ENCODE results near the gene C1QTNF6. TPM values are rescaled to one million over a fixed set of nuclear protein-coding genes. Genes with fewer than 3 reads are reported as not detected.

The C1QTNF6 gene
- polyA plus RNA-seq, 1 donor (not counting 4 experiments of a cell fraction or from before 2014, with no cell fraction given), result 17.1 TPM

DNA sequence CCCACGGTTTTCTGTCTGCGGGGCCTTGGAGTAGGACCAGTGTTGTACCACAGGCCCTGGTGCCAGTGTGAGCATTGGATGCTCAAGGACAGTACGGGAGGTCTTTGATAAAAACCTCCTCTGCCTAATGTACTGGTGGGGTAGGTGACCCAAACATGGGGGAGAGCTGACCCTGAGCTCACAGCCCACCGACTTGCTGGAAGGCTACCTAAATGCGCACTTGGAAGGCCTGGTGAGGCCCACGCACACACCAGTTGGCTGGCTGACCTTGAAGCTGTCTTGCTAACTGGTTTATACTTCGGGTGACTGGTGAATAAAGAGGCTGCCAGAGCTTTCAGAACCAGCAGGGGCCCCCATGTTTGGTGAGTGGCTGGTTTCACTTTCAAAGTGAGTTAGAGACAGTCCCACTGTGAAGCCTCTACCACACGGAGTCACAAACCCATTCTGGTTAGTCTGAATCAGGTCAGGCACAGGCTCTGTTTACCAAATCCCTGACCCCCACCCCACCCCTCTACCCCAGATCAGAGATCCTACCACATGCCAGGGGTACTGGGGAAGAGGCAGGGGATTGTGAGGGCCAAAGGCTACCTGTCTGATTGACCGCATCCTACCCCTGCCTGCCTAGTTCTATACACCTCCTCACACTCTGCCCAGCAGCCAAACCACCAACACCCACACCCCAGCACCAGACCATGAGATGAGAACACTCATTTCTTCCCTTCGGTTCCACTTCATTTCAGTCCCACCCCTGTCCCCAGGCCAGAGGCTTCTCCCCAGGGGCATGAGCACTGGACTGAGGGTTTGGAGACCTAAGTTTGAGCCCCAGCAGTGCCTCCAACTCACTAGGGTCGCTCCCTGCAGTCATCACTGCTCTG is 25.6 kb downstream of the C1QTNF6 start:
- H3K27ac ChIP-seq (ENCODE audit: control insufficient read depth, insufficient read depth, low read length), result no peak overlapping the region
- H2AFZ ChIP-seq (ENCODE audit: control insufficient read depth, low read length), result no peak overlapping the region
- no peak for FAIRE-seq

DNA sequence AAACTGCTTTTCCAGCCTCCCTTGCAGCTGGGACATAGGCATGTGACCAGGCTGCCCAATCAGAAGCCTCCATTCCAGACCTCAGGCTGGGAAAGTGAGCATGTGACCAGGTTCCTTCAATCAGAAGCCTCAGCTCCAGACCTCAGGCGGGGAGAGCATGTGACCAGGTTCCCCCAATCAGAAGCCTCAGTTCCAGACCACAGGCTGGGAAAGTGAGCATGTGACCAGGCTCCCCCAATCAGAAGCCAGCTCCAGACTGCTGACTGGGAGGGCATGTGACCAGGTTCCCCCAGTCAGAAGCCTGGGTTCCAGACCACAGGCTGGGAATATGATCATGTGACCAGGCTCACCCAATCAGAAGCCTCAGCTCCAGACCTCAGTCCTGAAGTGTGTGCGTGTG is 26.6 kb downstream of the C1QTNF6 start:
- no peaks in the 10 kb centered on the region for H3K4me1 ChIP-seq (ENCODE audit: control insufficient read depth, extremely low read depth, insufficient read depth, low read length)
- H3K4me2 ChIP-seq (ENCODE audit: control insufficient read depth, extremely low read depth, insufficient read depth, low read depth, low read length), result no peak overlapping the region
- H3K9me1 ChIP-seq (ENCODE audit: control insufficient read depth, extremely low read depth, insufficient read depth, low read length), result no peaks in the 10 kb centered on the region
- no peak for TF ChIP-seq EZH2 (IDR thresholded peaks at IDR 0.05; ENCODE audit: low read length)
- TF ChIP-seq, protein P1, sequence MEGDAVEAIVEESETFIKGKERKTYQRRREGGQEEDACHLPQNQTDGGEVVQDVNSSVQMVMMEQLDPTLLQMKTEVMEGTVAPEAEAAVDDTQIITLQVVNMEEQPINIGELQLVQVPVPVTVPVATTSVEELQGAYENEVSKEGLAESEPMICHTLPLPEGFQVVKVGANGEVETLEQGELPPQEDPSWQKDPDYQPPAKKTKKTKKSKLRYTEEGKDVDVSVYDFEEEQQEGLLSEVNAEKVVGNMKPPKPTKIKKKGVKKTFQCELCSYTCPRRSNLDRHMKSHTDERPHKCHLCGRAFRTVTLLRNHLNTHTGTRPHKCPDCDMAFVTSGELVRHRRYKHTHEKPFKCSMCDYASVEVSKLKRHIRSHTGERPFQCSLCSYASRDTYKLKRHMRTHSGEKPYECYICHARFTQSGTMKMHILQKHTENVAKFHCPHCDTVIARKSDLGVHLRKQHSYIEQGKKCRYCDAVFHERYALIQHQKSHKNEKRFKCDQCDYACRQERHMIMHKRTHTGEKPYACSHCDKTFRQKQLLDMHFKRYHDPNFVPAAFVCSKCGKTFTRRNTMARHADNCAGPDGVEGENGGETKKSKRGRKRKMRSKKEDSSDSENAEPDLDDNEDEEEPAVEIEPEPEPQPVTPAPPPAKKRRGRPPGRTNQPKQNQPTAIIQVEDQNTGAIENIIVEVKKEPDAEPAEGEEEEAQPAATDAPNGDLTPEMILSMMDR (optimal IDR thresholded peaks at IDR 0.05 in 1 of 3, IDR thresholded peaks at IDR 0.05 in 1 of 3, conservative IDR thresholded peaks at IDR 0.05 in 1 of 3; ENCODE audit: extremely low read depth in 1 of 3, insufficient read depth in 2 of 3, low read length in 3 of 3), result no peak
- peaks cover 8% of the 10 kb centered on the region for H3K27me3 ChIP-seq (ENCODE audit: control insufficient read depth, extremely low read depth, insufficient read depth, low read length)
- dilution Hi-C loops (cut with MboI; ENCODE audit: extremely low pct_ligation_motif_present, low sequenced_read_pairs), result no loop called here
- no peak for FAIRE-seq
- H2AFZ ChIP-seq (ENCODE audit: control insufficient read depth, low read length), result no peak overlapping the region
- no peak for DNase-seq (ENCODE audit: low read depth, low spot score)
- no peak overlapping the region for H3K27ac ChIP-seq (ENCODE audit: control insufficient read depth, insufficient read depth, low read length)
- H3K79me2 ChIP-seq (ENCODE audit: control insufficient read depth, insufficient read depth, low read length), result no peaks in the 10 kb centered on the region
- no peaks in the 10 kb centered on the region for H3K36me3 ChIP-seq (ENCODE audit: control insufficient read depth in 2 of 2, extremely low read depth in 1 of 2, insufficient read depth in 2 of 2, low read length in 2 of 2)
- H3K9ac ChIP-seq (ENCODE audit: control insufficient read depth, extremely low read depth, insufficient read depth, low read length), result no peak overlapping the region
- no peaks in the 10 kb centered on the region for H4K20me1 ChIP-seq (ENCODE audit: control insufficient read depth, extremely low read depth, insufficient read depth, low read length)
- H3K9me3 ChIP-seq (ENCODE audit: control insufficient read depth, low read depth, low read length), result no peaks in the 10 kb centered on the region
- no peak overlapping the region for H3K4me3 ChIP-seq (ENCODE audit: control insufficient read depth in 2 of 3, extremely low read depth in 1 of 3, insufficient read depth in 2 of 3, low read depth in 1 of 3, low read length in 3 of 3)

More for the DNA sequence above, 25.6 kb downstream of the C1QTNF6 start:
- no peak for DNase-seq (ENCODE audit: low read depth, low spot score)
- Histone ChIP-seq H3K36me3 (ENCODE audit: control insufficient read depth in 2 of 2, extremely low read depth in 1 of 2, insufficient read depth in 2 of 2, low read length in 2 of 2) (no peaks in the 10 kb centered on the region), H3K4me2 (ENCODE audit: control insufficient read depth, extremely low read depth, insufficient read depth, low read depth, low read length) (no peak overlapping the region), H3K79me2 (ENCODE audit: control insufficient read depth, insufficient read depth, low read length) (no peaks in the 10 kb centered on the region), H3K9me1 (ENCODE audit: control insufficient read depth, extremely low read depth, insufficient read depth, low read length) (no peaks in the 10 kb centered on the region), H3K9ac (ENCODE audit: control insufficient read depth, extremely low read depth, insufficient read depth, low read length) (no peak overlapping the region), H3K27me3 (ENCODE audit: control insufficient read depth, extremely low read depth, insufficient read depth, low read length) (peaks cover 5% of the 10 kb centered on the region), H3K4me3 (ENCODE audit: control insufficient read depth in 2 of 3, extremely low read depth in 1 of 3, insufficient read depth in 2 of 3, low read depth in 1 of 3, low read length in 3 of 3) (no peak overlapping the region), H4K20me1 (ENCODE audit: control insufficient read depth, extremely low read depth, insufficient read depth, low read length) (no peaks in the 10 kb centered on the region), H3K9me3 (ENCODE audit: control insufficient read depth, low read depth, low read length) (no peaks in the 10 kb centered on the region), H3K4me1 (ENCODE audit: control insufficient read depth, extremely low read depth, insufficient read depth, low read length) (peaks cover 2% of the 10 kb centered on the region)
- dilution Hi-C loops (cut with MboI; ENCODE audit: extremely low pct_ligation_motif_present, low sequenced_read_pairs), result no loop called here
- no peak for TF ChIP-seq EZH2 (IDR thresholded peaks at IDR 0.05; ENCODE audit: low read length)
- TF ChIP-seq, protein P1 (optimal IDR thresholded peaks at IDR 0.05 in 1 of 3, IDR thresholded peaks at IDR 0.05 in 1 of 3, conservative IDR thresholded peaks at IDR 0.05 in 1 of 3; ENCODE audit: extremely low read depth in 1 of 3, insufficient read depth in 2 of 3, low read length in 3 of 3), result no peak

Measured in keratinocyte (primary cell).